SK-N-SH treated with all-trans-retinoic acid at 6 μM for 48 hours (cell line): Measurements from ENCODE around the gene HEMK1.

Source experiments
- ZC3H10 ChIP-seq: fragments of 250-450 bp; sonication (Bioruptor Pico); IDR thresholded peaks from 2 replicates; pipeline ENCODE4 v1.5.1; 2021; ENCODE audit warnings: mild to moderate bottlenecking, moderate library complexity
- TF ChIP-seq, protein P1 (sequence below): fragments of 250-450 bp; sonication (Bioruptor Pico); IDR thresholded peaks from 2 replicates; pipeline ENCODE4 v1.5.1; 2020; ENCODE audit warnings: low read depth, mild to moderate bottlenecking, moderate library complexity

- TF ChIP-seq ZC3H10 (CRISPR knock-in tag) = no peak
- TF ChIP-seq, protein P1, sequence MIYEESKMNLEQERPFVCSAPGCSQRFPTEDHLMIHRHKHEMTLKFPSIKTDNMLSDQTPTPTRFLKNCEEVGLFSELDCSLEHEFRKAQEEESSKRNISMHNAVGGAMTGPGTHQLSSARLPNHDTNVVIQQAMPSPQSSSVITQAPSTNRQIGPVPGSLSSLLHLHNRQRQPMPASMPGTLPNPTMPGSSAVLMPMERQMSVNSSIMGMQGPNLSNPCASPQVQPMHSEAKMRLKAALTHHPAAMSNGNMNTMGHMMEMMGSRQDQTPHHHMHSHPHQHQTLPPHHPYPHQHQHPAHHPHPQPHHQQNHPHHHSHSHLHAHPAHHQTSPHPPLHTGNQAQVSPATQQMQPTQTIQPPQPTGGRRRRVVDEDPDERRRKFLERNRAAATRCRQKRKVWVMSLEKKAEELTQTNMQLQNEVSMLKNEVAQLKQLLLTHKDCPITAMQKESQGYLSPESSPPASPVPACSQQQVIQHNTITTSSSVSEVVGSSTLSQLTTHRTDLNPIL (CRISPR knock-in tag) = no peak
Observed at GRCh38 chr3:50521572-50521971, 47.8 kb upstream of the HEMK1 start.
